ENCODE measurements around the gene CARD11. TPM values are rescaled to one million over a fixed set of nuclear protein-coding genes. Genes with fewer than 3 reads are reported as not detected.
A peak's percentile ranks its signal among the peaks of the same experiment; 100 is the strongest.

The CARD11 gene
- total RNA-seq, 1 donor from 2014 or later: 0.37 TPM

DNA sequence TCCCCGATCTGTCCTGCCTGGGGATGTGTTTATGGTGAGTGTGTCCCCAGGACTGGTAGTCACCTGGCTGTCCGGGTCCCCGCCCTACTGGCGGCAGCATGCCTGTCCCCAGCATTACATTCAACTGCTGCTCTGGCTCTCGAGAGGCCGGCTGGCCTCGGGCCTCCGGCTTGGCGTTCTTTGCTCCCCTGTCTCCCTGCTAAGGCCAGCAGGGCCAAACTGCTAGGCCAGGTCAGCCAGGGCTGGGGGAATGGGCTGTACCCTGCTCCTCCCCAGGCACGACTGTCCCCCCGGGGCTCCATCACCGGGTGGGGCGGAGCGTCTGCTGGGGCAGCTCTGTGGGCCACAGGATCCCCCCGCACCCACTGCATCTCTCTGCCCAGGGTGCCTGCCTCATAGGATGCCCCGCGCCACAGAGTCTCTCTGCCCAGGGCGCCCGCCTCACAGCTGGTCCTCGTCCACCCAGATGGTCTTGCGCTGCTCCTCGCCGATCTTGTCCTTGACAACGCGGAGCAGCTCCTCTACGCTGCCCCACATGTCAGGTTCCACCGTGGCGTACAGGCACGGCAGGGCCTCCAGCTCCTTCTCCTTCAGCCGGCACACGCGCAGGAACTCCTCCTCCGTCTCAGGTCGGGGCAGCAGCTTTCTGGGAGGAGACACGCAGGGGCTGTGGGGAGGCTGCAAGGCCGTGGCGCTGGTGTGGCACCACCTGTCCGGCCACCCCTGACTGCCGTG lies 137.3 kb downstream of the CARD11 start:
- no peak overlapping the region for H3K27ac Mint-ChIP-seq (ENCODE audit: unreplicated experiment)
- TF ChIP-seq, protein P1, sequence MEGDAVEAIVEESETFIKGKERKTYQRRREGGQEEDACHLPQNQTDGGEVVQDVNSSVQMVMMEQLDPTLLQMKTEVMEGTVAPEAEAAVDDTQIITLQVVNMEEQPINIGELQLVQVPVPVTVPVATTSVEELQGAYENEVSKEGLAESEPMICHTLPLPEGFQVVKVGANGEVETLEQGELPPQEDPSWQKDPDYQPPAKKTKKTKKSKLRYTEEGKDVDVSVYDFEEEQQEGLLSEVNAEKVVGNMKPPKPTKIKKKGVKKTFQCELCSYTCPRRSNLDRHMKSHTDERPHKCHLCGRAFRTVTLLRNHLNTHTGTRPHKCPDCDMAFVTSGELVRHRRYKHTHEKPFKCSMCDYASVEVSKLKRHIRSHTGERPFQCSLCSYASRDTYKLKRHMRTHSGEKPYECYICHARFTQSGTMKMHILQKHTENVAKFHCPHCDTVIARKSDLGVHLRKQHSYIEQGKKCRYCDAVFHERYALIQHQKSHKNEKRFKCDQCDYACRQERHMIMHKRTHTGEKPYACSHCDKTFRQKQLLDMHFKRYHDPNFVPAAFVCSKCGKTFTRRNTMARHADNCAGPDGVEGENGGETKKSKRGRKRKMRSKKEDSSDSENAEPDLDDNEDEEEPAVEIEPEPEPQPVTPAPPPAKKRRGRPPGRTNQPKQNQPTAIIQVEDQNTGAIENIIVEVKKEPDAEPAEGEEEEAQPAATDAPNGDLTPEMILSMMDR (conservative IDR thresholded peaks at IDR 0.05): no peak
- no peak overlapping the region for H3K4me3 Mint-ChIP-seq
- peaks cover 4% of the 10 kb centered on the region for H3K4me1 Mint-ChIP-seq
- no peaks in the 10 kb centered on the region for H3K36me3 Mint-ChIP-seq (ENCODE audit: low read depth)
- no peaks in the 10 kb centered on the region for H3K9me3 Mint-ChIP-seq
- no peak for DNase-seq (ENCODE audit: low read depth, low spot score)
- H3K27me3 Mint-ChIP-seq (ENCODE audit: low read depth): no peaks in the 10 kb centered on the region

DNA sequence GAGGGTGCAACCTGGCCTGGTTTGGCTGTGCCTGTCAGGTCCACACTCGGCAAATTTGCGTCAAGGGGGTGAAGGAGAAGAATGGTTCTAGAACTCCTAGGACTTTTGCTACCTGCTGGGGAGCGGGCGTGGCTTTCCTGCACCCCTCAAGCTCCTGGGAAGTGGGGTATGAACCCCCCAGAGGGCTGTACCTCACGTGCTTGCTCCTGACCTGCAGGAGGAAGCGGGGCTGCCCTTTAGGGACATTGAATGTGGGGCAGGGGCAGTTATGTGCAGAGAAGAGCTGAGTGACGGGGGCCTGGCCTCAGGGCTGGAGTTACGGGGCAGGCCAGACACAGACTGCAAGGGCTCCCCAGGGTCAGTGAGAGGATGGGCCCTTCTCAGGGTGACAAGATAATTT lies 138.2 kb downstream of the CARD11 start:
- H3K27ac Mint-ChIP-seq (ENCODE audit: unreplicated experiment): peak overlapping the region; percentile 88
- H3K27me3 Mint-ChIP-seq (ENCODE audit: low read depth): no peaks in the 10 kb centered on the region
- H3K36me3 Mint-ChIP-seq (ENCODE audit: low read depth): no peaks in the 10 kb centered on the region
- H3K9me3 Mint-ChIP-seq: no peaks in the 10 kb centered on the region
- TF ChIP-seq, protein P1 (conservative IDR thresholded peaks at IDR 0.05): no peak
- DNase-seq (ENCODE audit: low read depth, low spot score): no peak
- H3K4me3 Mint-ChIP-seq: no peak overlapping the region
- H3K4me1 Mint-ChIP-seq: peaks cover 4% of the 10 kb centered on the region

DNA sequence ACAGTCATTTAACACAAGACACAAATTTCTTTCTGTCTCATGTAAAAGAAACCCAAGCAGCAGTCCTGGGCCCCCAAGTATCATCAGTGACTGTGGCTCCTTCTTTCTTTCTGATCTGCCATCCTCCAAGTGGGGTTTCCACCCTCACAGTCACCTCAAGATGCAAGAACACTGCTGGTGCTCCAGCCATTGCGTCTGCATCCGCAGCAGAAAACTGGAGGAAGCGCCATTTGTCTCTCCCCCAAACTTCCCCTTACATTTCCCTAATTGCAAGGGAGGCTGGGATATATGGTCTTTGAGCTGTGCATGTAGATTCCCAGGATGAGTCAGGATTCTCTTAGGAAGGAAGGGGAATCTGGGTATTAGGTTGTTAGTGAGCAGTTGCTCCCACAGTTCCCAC lies 138.6 kb downstream of the CARD11 start:
- Mint-ChIP-seq H3K4me3 (no peak overlapping the region), H3K27ac (ENCODE audit: unreplicated experiment) (no peak overlapping the region), H3K9me3 (no peaks in the 10 kb centered on the region), H3K27me3 (ENCODE audit: low read depth) (no peaks in the 10 kb centered on the region), H3K4me1 (peaks cover 4% of the 10 kb centered on the region), H3K36me3 (ENCODE audit: low read depth) (no peaks in the 10 kb centered on the region)
- TF ChIP-seq, protein P1 (conservative IDR thresholded peaks at IDR 0.05): no peak
- no peak for DNase-seq (ENCODE audit: low read depth, low spot score)

DNA sequence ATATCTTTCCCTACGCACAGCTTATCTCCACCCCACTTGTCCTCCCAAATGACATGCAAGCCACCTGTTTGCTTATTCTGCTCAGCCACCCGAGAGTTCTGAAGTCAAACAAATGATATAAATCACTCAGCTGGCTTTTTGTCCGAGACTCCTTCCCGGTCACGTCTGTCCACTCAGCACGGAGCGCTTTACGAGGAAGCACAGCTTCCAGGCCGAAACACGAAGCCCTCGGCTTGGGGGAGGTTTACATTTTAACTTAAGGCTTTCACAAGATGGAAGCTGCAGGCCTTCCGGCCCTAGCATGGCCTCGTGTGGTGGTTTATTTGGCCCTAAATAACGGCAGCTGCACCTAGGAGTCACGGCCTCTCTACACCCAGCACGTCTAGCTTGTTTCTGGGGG lies 139.5 kb downstream of the CARD11 start:
- Mint-ChIP-seq H3K4me3 (no peak overlapping the region), H3K27ac (ENCODE audit: unreplicated experiment) (peak overlapping the region; percentile 88), H3K36me3 (ENCODE audit: low read depth) (no peaks in the 10 kb centered on the region), H3K4me1 (peaks cover 4% of the 10 kb centered on the region), H3K27me3 (ENCODE audit: low read depth) (no peaks in the 10 kb centered on the region), H3K9me3 (no peaks in the 10 kb centered on the region)
- no peak for DNase-seq (ENCODE audit: low read depth, low spot score)
- TF ChIP-seq, protein P1 (conservative IDR thresholded peaks at IDR 0.05): no peak

DNA sequence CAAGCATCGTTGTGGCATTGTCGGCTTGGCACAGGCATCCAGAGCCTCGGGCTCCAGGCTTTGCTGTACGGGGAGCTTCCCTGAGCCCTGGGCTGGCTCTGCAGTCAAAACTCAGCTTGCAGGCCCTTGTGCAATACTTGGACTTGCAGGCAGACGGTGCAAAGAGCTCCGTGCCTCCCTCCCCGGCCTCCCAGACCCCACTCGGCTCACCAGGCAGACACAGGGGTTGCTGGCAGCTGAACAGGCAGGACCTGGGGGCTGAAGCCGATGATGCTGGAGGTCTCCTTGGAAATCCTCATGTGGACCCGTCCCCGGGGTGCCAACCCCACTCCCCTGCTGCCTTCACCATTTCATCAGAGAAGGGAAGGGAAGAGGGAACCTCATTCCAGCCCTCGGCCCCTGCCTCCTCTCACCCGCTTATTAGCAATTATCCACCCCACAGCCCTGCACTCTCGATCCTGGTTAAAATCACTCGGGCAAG lies 139.9 kb downstream of the CARD11 start:
- no peaks in the 10 kb centered on the region for H3K9me3 Mint-ChIP-seq
- H3K4me3 Mint-ChIP-seq: no peak overlapping the region
- H3K27ac Mint-ChIP-seq (ENCODE audit: unreplicated experiment): no peak overlapping the region
- no peaks in the 10 kb centered on the region for H3K27me3 Mint-ChIP-seq (ENCODE audit: low read depth)
- DNase-seq (ENCODE audit: low read depth, low spot score): no peak
- H3K36me3 Mint-ChIP-seq (ENCODE audit: low read depth): no peaks in the 10 kb centered on the region
- peaks cover 4% of the 10 kb centered on the region for H3K4me1 Mint-ChIP-seq
- TF ChIP-seq, protein P1 (conservative IDR thresholded peaks at IDR 0.05): no peak

Measured in neural crest cell (in vitro differentiated cells).